Mesendoderm (in vitro differentiated cells): ENCODE results near the gene CAMK1G.
A peak's percentile ranks its signal among the peaks of the same experiment; 100 is the strongest.

Experiments
- DNase-seq: peaks from one replicate; pipeline ENCODE4 v3.0.0; 2013
- H2AK5ac ChIP-seq: 2 replicates; pipeline ENCODE4 v1.6.1; 2013; ENCODE audit warnings: low read length, inconsistent platforms
- H2BK120ac ChIP-seq: 2 replicates; pipeline ENCODE4 v1.6.1; 2013; ENCODE audit warnings: low read depth, mild to moderate bottlenecking, low read length, moderate library complexity, mixed read lengths
- H2BK15ac ChIP-seq: replicated peaks from 2 replicates; pipeline ENCODE4 v1.6.1; 2013; ENCODE audit warnings: low read depth, mild to moderate bottlenecking, moderate library complexity
- H2BK5ac ChIP-seq: 2 replicates; pipeline ENCODE4 v1.6.1; 2013; ENCODE audit warnings: low read length, inconsistent platforms
- H3K18ac ChIP-seq: 2 replicates; pipeline ENCODE4 v1.6.1; 2013; ENCODE audit warnings: mild to moderate bottlenecking, low read length, mixed read lengths
- H3K23ac ChIP-seq: one replicate; pipeline ENCODE4 v1.6.1; 2013; ENCODE audit warnings: low read length
- H3K27ac ChIP-seq: 2 replicates; pipeline ENCODE4 v1.5.1; 2013; ENCODE audit warnings: low read depth, mild to moderate bottlenecking, inconsistent platforms, low read length, moderate library complexity
- H3K27me3 ChIP-seq: 2 replicates; pipeline ENCODE4 v1.6.1; 2013; ENCODE audit warnings: low read length, control low read depth, mild to moderate bottlenecking, inconsistent platforms; ENCODE audit not compliant: insufficient read depth, poor library complexity
- H3K36me3 ChIP-seq: 2 replicates; pipeline ENCODE4 v1.6.1; 2013; ENCODE audit warnings: low read length, inconsistent platforms; ENCODE audit not compliant: control insufficient read depth, insufficient read depth
- H3K4ac ChIP-seq: one replicate; pipeline ENCODE4 v1.6.1; 2013; ENCODE audit warnings: low read depth, mild to moderate bottlenecking, low read length, moderate library complexity
- H3K4me1 ChIP-seq: 2 replicates; pipeline ENCODE4 v1.6.1; 2013; ENCODE audit warnings: low read depth, low read length, inconsistent platforms; ENCODE audit not compliant: control insufficient read depth
- H3K4me2 ChIP-seq: 2 replicates; pipeline ENCODE4 v1.6.1; 2013; ENCODE audit warnings: low read length
- H3K4me3 ChIP-seq: 2 replicates; pipeline ENCODE4 v1.5.1; 2013; ENCODE audit warnings: mild to moderate bottlenecking, low read length
- H3K56ac ChIP-seq: one replicate; pipeline ENCODE4 v1.6.1; 2013; ENCODE audit warnings: low read length
- H3K79me1 ChIP-seq: 2 replicates; pipeline ENCODE4 v1.6.1; 2013; ENCODE audit warnings: low read length, inconsistent platforms
- H3K79me2 ChIP-seq: 2 replicates; pipeline ENCODE4 v1.6.1; 2013; ENCODE audit warnings: mild to moderate bottlenecking, low read length; ENCODE audit not compliant: control insufficient read depth, insufficient read depth
- H3K9ac ChIP-seq: 2 replicates; pipeline ENCODE4 v1.6.1; 2013; ENCODE audit warnings: low read length, inconsistent platforms
- H4K5ac ChIP-seq: one replicate; pipeline ENCODE4 v1.6.1; 2013; ENCODE audit warnings: low read length
- H4K8ac ChIP-seq: one replicate; pipeline ENCODE4 v1.6.1; 2013; ENCODE audit warnings: low read depth, mild to moderate bottlenecking, control low read depth, low read length, moderate library complexity
- WGBS: extraction: QIAGEN DNeasy Blood & Tissue Kit; methylation state at CpG from one replicate; pipeline ENCODE4 v1.1.7; 2013; ENCODE audit warnings: low lambda C conversion rate, missing lambda C conversion rate; ENCODE audit not compliant: insufficient coverage; ENCODE audit errors: extremely low coverage; 5-methylcytosine and 5-hydroxymethylcytosine counted together

Gene CAMK1G

DNA sequence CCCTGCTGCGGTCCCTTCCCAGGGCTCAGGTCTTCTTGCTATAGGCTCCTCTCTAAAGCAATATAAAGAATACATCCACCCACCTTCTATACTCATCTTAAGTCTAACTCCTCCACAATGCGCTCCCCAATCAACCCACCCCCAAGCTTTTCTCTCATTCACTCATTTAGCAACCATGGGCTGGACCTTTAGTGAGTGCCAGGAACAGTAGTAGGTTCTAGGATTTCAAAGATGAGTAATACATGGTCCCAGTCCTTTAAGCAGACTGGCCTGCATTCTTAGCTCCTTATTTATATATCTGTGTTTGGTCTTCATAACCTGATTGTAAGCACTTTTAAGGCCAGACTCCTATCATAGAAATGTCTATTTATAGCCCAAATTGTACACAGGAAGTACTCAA is 5.9 kb downstream of the CAMK1G start:
- peaks cover 10% of the 10 kb centered on the region for H3K27me3 ChIP-seq
- H3K23ac ChIP-seq, result no peak overlapping the region
- H4K5ac ChIP-seq, result no peak overlapping the region
- DNase-seq, result no peak
- H4K8ac ChIP-seq, result no peak overlapping the region
- H3K4me1 ChIP-seq, result no peaks in the 10 kb centered on the region
- H2BK15ac ChIP-seq, result no peak overlapping the region
- no peak overlapping the region for H3K18ac ChIP-seq
- H3K9ac ChIP-seq, result no peak overlapping the region
- no peak overlapping the region for H3K27ac ChIP-seq
- H2AK5ac ChIP-seq, result no peak overlapping the region
- H2BK120ac ChIP-seq, result no peak overlapping the region
- H3K4ac ChIP-seq, result no peak overlapping the region
- no peaks in the 10 kb centered on the region for H3K36me3 ChIP-seq
- WGBS, result no CpG with 5 or more reads among the region's 2 CpGs
- no peak overlapping the region for H3K4me2 ChIP-seq
- no peak overlapping the region for H2BK5ac ChIP-seq
- H3K79me1 ChIP-seq, result no peaks in the 10 kb centered on the region
- no peak overlapping the region for H3K4me3 ChIP-seq
- no peaks in the 10 kb centered on the region for H3K79me2 ChIP-seq
- H3K56ac ChIP-seq, result no peak overlapping the region

DNA sequence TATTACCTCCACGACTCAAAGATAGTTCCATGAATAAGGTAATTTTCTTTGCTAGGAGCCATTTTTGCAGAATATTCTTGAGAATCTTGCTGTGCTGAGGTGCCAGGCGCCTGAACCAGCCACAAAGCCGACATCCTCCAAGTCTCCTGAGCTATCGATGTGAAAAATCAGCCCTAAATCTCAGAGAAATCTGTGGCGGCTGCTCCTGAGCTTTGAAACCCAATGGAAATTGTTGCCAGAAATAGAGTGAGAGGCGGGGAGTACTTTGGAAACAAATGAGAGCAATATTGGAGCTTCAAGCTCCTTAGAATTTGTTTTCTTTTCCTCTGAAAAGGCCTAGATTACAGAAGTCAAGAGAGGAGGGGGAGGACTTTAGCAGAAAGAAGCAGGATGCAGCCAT is 6.3 kb downstream of the CAMK1G start:
- Histone ChIP-seq H3K79me2 (no peaks in the 10 kb centered on the region), H3K36me3 (no peaks in the 10 kb centered on the region), H4K5ac (no peak overlapping the region), H3K18ac (no peak overlapping the region), H3K9ac (no peak overlapping the region), H2BK5ac (no peak overlapping the region), H3K4me2 (no peak overlapping the region), H4K8ac (no peak overlapping the region), H3K56ac (no peak overlapping the region), H3K4ac (no peak overlapping the region), H3K4me3 (no peak overlapping the region), H2BK15ac (no peak overlapping the region), H2AK5ac (no peak overlapping the region), H3K27ac (no peak overlapping the region), H3K23ac (no peak overlapping the region), H3K4me1 (no peaks in the 10 kb centered on the region), H2BK120ac (no peak overlapping the region), H3K79me1 (no peaks in the 10 kb centered on the region), H3K27me3 (peaks cover 10% of the 10 kb centered on the region)
- WGBS, result no CpG with 5 or more reads among the region's 6 CpGs
- DNase-seq, result no peak

DNA sequence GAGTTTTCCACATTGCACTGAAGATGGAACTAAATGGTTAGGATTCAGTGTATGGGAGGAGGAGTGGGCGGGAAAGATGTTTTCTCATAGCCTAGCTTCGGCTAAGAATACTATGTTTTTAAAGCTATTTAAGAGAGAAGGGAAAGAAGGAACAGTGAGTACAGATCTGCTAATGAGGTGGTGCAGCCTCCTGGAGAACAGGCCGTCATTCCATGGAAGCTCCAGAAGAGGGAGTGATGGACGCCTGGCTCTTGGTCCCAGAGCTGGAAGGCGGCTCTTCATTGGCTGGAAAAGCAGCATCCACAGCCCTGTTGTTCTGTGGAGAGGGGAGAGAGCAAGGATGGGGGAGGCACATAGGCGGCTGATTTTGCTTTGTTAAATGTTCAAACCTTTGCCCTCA is 6.9 kb downstream of the CAMK1G start:
- H3K4ac ChIP-seq, result no peak overlapping the region
- no peaks in the 10 kb centered on the region for H3K36me3 ChIP-seq
- no peak overlapping the region for H3K4me2 ChIP-seq
- no peak overlapping the region for H3K9ac ChIP-seq
- H3K4me3 ChIP-seq, result no peak overlapping the region
- H3K23ac ChIP-seq, result no peak overlapping the region
- H4K5ac ChIP-seq, result no peak overlapping the region
- no peak overlapping the region for H2BK15ac ChIP-seq
- H3K79me1 ChIP-seq, result no peaks in the 10 kb centered on the region
- no peak overlapping the region for H3K56ac ChIP-seq
- peak; percentile 68 for DNase-seq
- H4K8ac ChIP-seq, result no peak overlapping the region
- H2AK5ac ChIP-seq, result no peak overlapping the region
- H3K79me2 ChIP-seq, result no peaks in the 10 kb centered on the region
- no peaks in the 10 kb centered on the region for H3K4me1 ChIP-seq
- peaks cover 5% of the 10 kb centered on the region for H3K27me3 ChIP-seq
- H3K18ac ChIP-seq, result no peak overlapping the region
- no peak overlapping the region for H2BK120ac ChIP-seq
- no peak overlapping the region for H3K27ac ChIP-seq
- WGBS, result no CpG with 5 or more reads among the region's 6 CpGs
- no peak overlapping the region for H2BK5ac ChIP-seq

DNA sequence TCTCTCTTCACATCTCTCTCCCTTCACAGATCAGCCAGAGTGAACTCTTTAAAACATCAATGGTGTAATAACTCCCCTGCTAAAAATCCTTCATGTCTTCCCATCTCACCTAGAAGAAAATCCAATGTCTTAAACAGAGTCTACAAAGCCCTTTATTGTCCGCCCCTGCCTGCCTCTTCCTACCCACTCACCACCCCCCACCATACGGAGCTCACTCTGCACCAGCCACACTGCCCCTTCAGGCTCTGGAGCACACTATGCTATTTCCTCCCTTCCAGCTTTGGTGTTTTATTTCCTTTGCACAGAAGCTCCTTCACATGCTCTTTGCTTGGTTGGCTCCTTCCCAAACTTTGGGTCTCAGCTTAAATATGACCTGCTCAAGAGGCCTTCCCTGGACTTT is 10.2 kb downstream of the CAMK1G start:
- H3K4ac ChIP-seq, result no peak overlapping the region
- no peaks in the 10 kb centered on the region for H3K79me2 ChIP-seq
- H3K4me3 ChIP-seq, result no peak overlapping the region
- H3K9ac ChIP-seq, result no peak overlapping the region
- no peak overlapping the region for H3K4me2 ChIP-seq
- H3K56ac ChIP-seq, result no peak overlapping the region
- no peak overlapping the region for H2BK120ac ChIP-seq
- H3K79me1 ChIP-seq, result no peaks in the 10 kb centered on the region
- DNase-seq, result no peak
- no peak overlapping the region for H2BK15ac ChIP-seq
- no peak overlapping the region for H3K18ac ChIP-seq
- H3K27ac ChIP-seq, result no peak overlapping the region
- WGBS, result no CpG with 5 or more reads among the region's 2 CpGs
- H4K5ac ChIP-seq, result no peak overlapping the region
- no peak overlapping the region for H4K8ac ChIP-seq
- no peaks in the 10 kb centered on the region for H3K36me3 ChIP-seq
- no peak overlapping the region for H2BK5ac ChIP-seq
- H3K4me1 ChIP-seq, result no peaks in the 10 kb centered on the region
- no peaks in the 10 kb centered on the region for H3K27me3 ChIP-seq
- no peak overlapping the region for H2AK5ac ChIP-seq
- no peak overlapping the region for H3K23ac ChIP-seq

DNA sequence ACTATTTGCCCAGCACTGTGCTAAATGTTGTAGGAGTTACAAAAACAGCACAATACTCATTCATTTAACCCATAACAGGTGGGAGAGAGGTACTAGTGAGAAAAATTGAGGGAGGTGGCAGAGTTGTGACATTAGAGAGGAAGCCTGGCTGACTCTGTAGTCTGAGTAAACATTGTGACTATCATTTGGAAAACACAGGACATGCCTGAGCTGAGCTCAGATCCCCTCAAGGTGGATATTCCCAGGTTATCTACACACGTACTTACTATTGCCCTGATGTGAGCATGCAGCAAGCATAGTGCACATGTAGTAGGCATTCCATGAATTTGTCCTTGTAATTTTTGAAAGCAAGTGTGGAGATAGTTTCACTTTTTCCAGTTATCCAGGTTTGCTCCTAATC is 10.9 kb downstream of the CAMK1G start:
- H2BK5ac ChIP-seq, result no peak overlapping the region
- no peak overlapping the region for H3K4me3 ChIP-seq
- no peak overlapping the region for H3K56ac ChIP-seq
- no peak overlapping the region for H3K4me2 ChIP-seq
- H3K18ac ChIP-seq, result no peak overlapping the region
- no peaks in the 10 kb centered on the region for H3K36me3 ChIP-seq
- no peaks in the 10 kb centered on the region for H3K79me2 ChIP-seq
- no peak overlapping the region for H2BK120ac ChIP-seq
- H2BK15ac ChIP-seq, result no peak overlapping the region
- no peaks in the 10 kb centered on the region for H3K27me3 ChIP-seq
- H4K5ac ChIP-seq, result no peak overlapping the region
- H3K79me1 ChIP-seq, result no peaks in the 10 kb centered on the region
- H3K27ac ChIP-seq, result no peak overlapping the region
- WGBS, result no CpG with 5 or more reads among the region's 1 CpG
- DNase-seq, result no peak
- H3K4me1 ChIP-seq, result no peaks in the 10 kb centered on the region
- no peak overlapping the region for H3K23ac ChIP-seq
- H3K9ac ChIP-seq, result no peak overlapping the region
- H4K8ac ChIP-seq, result no peak overlapping the region
- H3K4ac ChIP-seq, result no peak overlapping the region
- H2AK5ac ChIP-seq, result no peak overlapping the region

DNA sequence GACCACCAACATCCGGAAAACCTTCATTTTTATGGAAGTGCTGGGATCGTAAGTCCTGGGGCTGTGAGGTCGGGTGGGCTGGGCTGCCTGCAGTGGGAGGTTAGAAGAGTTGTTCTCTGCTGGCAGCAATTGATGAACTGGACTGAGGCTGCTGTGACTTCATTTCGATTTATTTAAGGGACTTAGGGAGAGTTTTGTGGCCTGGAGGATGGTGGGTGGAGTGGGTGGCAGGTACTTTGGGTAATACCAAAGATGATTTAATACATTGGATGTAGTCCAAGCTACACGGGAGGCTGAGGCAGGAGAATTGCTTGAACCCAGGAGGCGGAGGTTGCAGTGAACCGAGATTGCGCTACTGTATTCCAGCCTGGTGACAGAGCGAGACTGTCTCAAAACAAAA is 11.5 kb downstream of the CAMK1G start:
- H3K4me1 ChIP-seq, result no peaks in the 10 kb centered on the region
- no peak overlapping the region for H2AK5ac ChIP-seq
- H2BK5ac ChIP-seq, result no peak overlapping the region
- no peak overlapping the region for H2BK15ac ChIP-seq
- no peak overlapping the region for H3K4me3 ChIP-seq
- no peaks in the 10 kb centered on the region for H3K79me1 ChIP-seq
- no peaks in the 10 kb centered on the region for H3K27me3 ChIP-seq
- no peak overlapping the region for H3K18ac ChIP-seq
- no peak for DNase-seq
- H4K5ac ChIP-seq, result no peak overlapping the region
- no peak overlapping the region for H3K4ac ChIP-seq
- no peaks in the 10 kb centered on the region for H3K79me2 ChIP-seq
- no peak overlapping the region for H3K27ac ChIP-seq
- no peak overlapping the region for H3K23ac ChIP-seq
- H3K56ac ChIP-seq, result no peak overlapping the region
- H3K9ac ChIP-seq, result no peak overlapping the region
- no peaks in the 10 kb centered on the region for H3K36me3 ChIP-seq
- H4K8ac ChIP-seq, result no peak overlapping the region
- no peak overlapping the region for H3K4me2 ChIP-seq
- no peak overlapping the region for H2BK120ac ChIP-seq
- WGBS, result no CpG with 5 or more reads among the region's 9 CpGs
